H9 (cell line): Measurements from ENCODE around the gene IRF2. TPM values are rescaled to one million over a fixed set of nuclear protein-coding genes. Genes with fewer than 3 reads are reported as not detected.

Source experiments
- DNase-seq: peaks from one replicate; pipeline ENCODE4 v3.0.0-alpha.2; 2017
- H2AFZ ChIP-seq: one replicate; pipeline ENCODE4 v1.6.1; 2013; ENCODE audit warnings: mild to moderate bottlenecking, low read length, control low read depth, moderate library complexity
- H2AK5ac ChIP-seq: 2 replicates; pipeline ENCODE4 v1.6.1; 2013; ENCODE audit warnings: low read length, control low read depth, mixed read lengths; ENCODE audit not compliant: insufficient read length
- H2BK120ac ChIP-seq: one replicate; pipeline ENCODE4 v1.6.1; 2013; ENCODE audit warnings: low read depth, mild to moderate bottlenecking, low read length, control low read depth, inconsistent platforms; ENCODE audit not compliant: poor library complexity, severe bottlenecking
- H2BK12ac ChIP-seq: 2 replicates; pipeline ENCODE4 v1.6.1; 2013; ENCODE audit warnings: low read length, control low read depth, mixed read lengths, low read depth; ENCODE audit not compliant: insufficient read length
- H2BK15ac ChIP-seq: 2 replicates; pipeline ENCODE4 v1.6.1; 2013; ENCODE audit warnings: low read depth, low read length, control low read depth
- H2BK20ac ChIP-seq: one replicate; pipeline ENCODE4 v1.6.1; 2013; ENCODE audit warnings: low read depth, mild to moderate bottlenecking, low read length, control low read depth, inconsistent platforms; ENCODE audit not compliant: poor library complexity, severe bottlenecking
- H2BK5ac ChIP-seq: 2 replicates; pipeline ENCODE4 v1.6.1; 2013; ENCODE audit warnings: low read length, control low read depth, mixed read lengths; ENCODE audit not compliant: insufficient read length
- H3K14ac ChIP-seq: 2 replicates; pipeline ENCODE4 v1.6.1; 2013; ENCODE audit warnings: low read length, control low read depth; ENCODE audit not compliant: insufficient read depth
- H3K18ac ChIP-seq: 2 replicates; pipeline ENCODE4 v1.6.1; 2013; ENCODE audit warnings: low read depth, mild to moderate bottlenecking, mixed read lengths, low read length, control low read depth; ENCODE audit not compliant: insufficient read length
- H3K23ac ChIP-seq: 2 replicates; pipeline ENCODE4 v1.6.1; 2013; ENCODE audit warnings: low read length, control low read depth, mixed read lengths, low read depth; ENCODE audit not compliant: insufficient read length
- H3K23me2 ChIP-seq: 2 replicates; pipeline ENCODE4 v1.6.1; 2013; ENCODE audit warnings: low read depth, mild to moderate bottlenecking, mixed read lengths, low read length, control low read depth; ENCODE audit not compliant: insufficient read length, poor library complexity, severe bottlenecking
- H3K27ac ChIP-seq: 2 replicates; pipeline ENCODE4 v1.5.1; 2013; ENCODE audit warnings: low read length, control low read depth, mixed read lengths, low read depth; ENCODE audit not compliant: insufficient read length
- H3K27me3 ChIP-seq: 2 replicates; pipeline ENCODE4 v1.6.1; 2013; ENCODE audit warnings: low read length, control low read depth, inconsistent platforms; ENCODE audit not compliant: insufficient read depth
- H3K4ac ChIP-seq: 2 replicates; pipeline ENCODE4 v1.6.1; 2013; ENCODE audit warnings: low read depth, mild to moderate bottlenecking, control low read depth, inconsistent platforms, low read length, moderate library complexity
- H3K4me1 ChIP-seq: 2 replicates; pipeline ENCODE4 v1.6.1; 2013; ENCODE audit warnings: low read length, control low read depth, inconsistent platforms; ENCODE audit not compliant: insufficient read depth
- H3K4me2 ChIP-seq: 2 replicates; pipeline ENCODE4 v1.6.1; 2013; ENCODE audit warnings: low read length, control low read depth, mixed read lengths; ENCODE audit not compliant: insufficient read length, insufficient read depth
- H3K56ac ChIP-seq: 2 replicates; pipeline ENCODE4 v1.6.1; 2013; ENCODE audit warnings: low read depth, mild to moderate bottlenecking, mixed read lengths, low read length, control low read depth; ENCODE audit not compliant: insufficient read length
- H3K79me1 ChIP-seq: 2 replicates; pipeline ENCODE4 v1.6.1; 2013; ENCODE audit warnings: low read depth, mild to moderate bottlenecking, moderate library complexity, low read length, control low read depth, inconsistent platforms; ENCODE audit not compliant: insufficient read depth, poor library complexity, severe bottlenecking
- H3K79me2 ChIP-seq: 2 replicates; pipeline ENCODE4 v1.6.1; 2013; ENCODE audit warnings: low read length, control low read depth, inconsistent platforms; ENCODE audit not compliant: insufficient read depth
- H3K9ac ChIP-seq: 2 replicates; pipeline ENCODE4 v1.6.1; 2013; ENCODE audit warnings: low read length, control low read depth, mixed read lengths; ENCODE audit not compliant: insufficient read length; ENCODE audit errors: extremely low read depth
- H3K9me3 ChIP-seq: one replicate; pipeline ENCODE4 v1.6.1; 2013; ENCODE audit warnings: low read depth, low read length, inconsistent platforms; ENCODE audit not compliant: control insufficient read depth
- H3T11ph ChIP-seq: one replicate; pipeline ENCODE4 v1.6.1; 2013; ENCODE audit warnings: mild to moderate bottlenecking, low read length, control low read depth, inconsistent platforms
- H4K20me1 ChIP-seq: one replicate; pipeline ENCODE4 v1.6.1; 2013; ENCODE audit not compliant: control insufficient read depth, insufficient read length, insufficient read depth
- H4K5ac ChIP-seq: 2 replicates; pipeline ENCODE4 v1.6.1; 2013; ENCODE audit warnings: low read depth, mild to moderate bottlenecking, mixed read lengths, low read length, control low read depth; ENCODE audit not compliant: insufficient read length
- H4K8ac ChIP-seq: replicated peaks from 2 replicates; pipeline ENCODE4 v1.6.1; 2013; ENCODE audit warnings: low read length, control low read depth, mixed read lengths, low read depth; ENCODE audit not compliant: insufficient read length
- H4K91ac ChIP-seq: 2 replicates; pipeline ENCODE4 v1.6.1; 2013; ENCODE audit warnings: low read depth, mild to moderate bottlenecking, moderate library complexity, mixed read lengths, low read length, control low read depth; ENCODE audit not compliant: insufficient read length
- H3K27ac Mint-ChIP-seq, 3 experiments: 2 replicates in 2 of 3; 3 replicates in 1 of 3; pipeline ENCODE4 v1.8.0; 2020 to 2021; ENCODE audit warnings: mixed read lengths in 3 of 3, mild to moderate bottlenecking in 1 of 3, moderate library complexity in 1 of 3
- H3K27me3 Mint-ChIP-seq: 2 replicates; pipeline ENCODE4 v1.8.0; 2021; ENCODE audit warnings: low read depth, mild to moderate bottlenecking, moderate library complexity, mixed read lengths
- H3K36me3 Mint-ChIP-seq, 3 experiments: 2 replicates in 2 of 3; 3 replicates in 1 of 3; pipeline ENCODE4 v1.8.0; 2020 to 2021; ENCODE audit warnings: low read depth in 3 of 3, mixed read lengths in 3 of 3; ENCODE audit not compliant: insufficient read depth in 1 of 3
- H3K4me1 Mint-ChIP-seq, 2 experiments: 2 replicates each; pipeline ENCODE4 v1.8.0; 2020; ENCODE audit warnings: mixed read lengths in 2 of 2
- H3K4me3 Mint-ChIP-seq, 2 experiments: 2 replicates in 1 of 2; 3 replicates in 1 of 2; pipeline ENCODE4 v1.8.0; 2020 to 2021; ENCODE audit warnings: mild to moderate bottlenecking in 2 of 2, mixed read lengths in 2 of 2, moderate library complexity in 1 of 2
- H3K9me3 Mint-ChIP-seq, 2 experiments: 2 replicates in 1 of 2; 3 replicates in 1 of 2; pipeline ENCODE4 v1.8.0; 2020; ENCODE audit warnings: mild to moderate bottlenecking in 2 of 2, mixed read lengths in 2 of 2, moderate library complexity in 1 of 2
- WGBS: extraction: QIAGEN DNeasy Blood & Tissue Kit; methylation state at CpG from one replicate; pipeline ENCODE4 v1.1.7; 2013; ENCODE audit warnings: missing lambda C conversion rate, low lambda C conversion rate, mixed read lengths; ENCODE audit not compliant: insufficient read length; ENCODE audit errors: extremely low coverage; 5-methylcytosine and 5-hydroxymethylcytosine counted together
- total RNA-seq: library from RNA; stranded (reverse); gene quantifications from 2 replicates; pipeline ENCODE4 v1.2.1, GENCODE V29; 2021
- TF ChIP-seq, protein P1 (sequence below): fragments of 200-600 bp; sonication (generic); conservative IDR thresholded peaks from 3 replicates; pipeline ENCODE4 v1.8.0; 2021; ENCODE audit warnings: antibody characterized with exemption, mild to moderate bottlenecking

Gene IRF2
- total RNA-seq, 1 experiment from 2014 or later, result 13.5 TPM

DNA sequence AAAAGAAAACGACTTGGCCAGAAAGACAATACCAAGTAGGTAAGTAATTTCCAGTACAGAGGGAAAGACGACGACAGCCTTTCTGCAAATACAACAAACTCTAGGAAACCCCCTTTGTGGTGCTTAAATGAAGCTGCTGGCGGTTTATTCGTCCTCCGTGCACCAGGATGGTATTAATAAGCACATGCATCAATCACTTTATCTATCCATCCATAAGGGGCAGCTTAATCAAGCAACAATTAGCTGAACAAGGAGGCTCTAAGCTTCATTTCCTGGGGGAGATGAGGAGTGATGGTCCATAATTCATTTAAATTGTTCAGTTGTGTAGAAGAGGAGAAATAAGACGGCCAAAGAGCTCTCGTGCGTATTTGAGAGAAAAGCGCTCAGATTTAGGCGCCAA, 26.2 kb downstream of the IRF2 start:
- no peak overlapping the region for H2BK5ac ChIP-seq
- Mint-ChIP-seq H3K4me1 (peaks cover 52 to 64% of the 10 kb centered on the region in 2 experiments), H3K36me3 (peaks cover 0 to 2% (median 0%) of the 10 kb centered on the region in 3 experiments; a peak in 2 of 7 replicates), H3K4me3 (peak overlapping the region in 1 of 2 experiments; percentile 58; a peak in 1 of 5 replicates), H3K27ac (peak overlapping the region in 1 of 3 experiments; percentile 59; a peak in 1 of 7 replicates), H3K27me3 (no peaks in the 10 kb centered on the region), H3K9me3 (no peaks in the 10 kb centered on the region)
- no peak overlapping the region for H4K5ac ChIP-seq
- no peak overlapping the region for H4K8ac ChIP-seq
- no peak overlapping the region for H3K9ac ChIP-seq
- peaks cover 24% of the 10 kb centered on the region for H3K4me1 ChIP-seq
- H3K56ac ChIP-seq, result no peak overlapping the region
- H3K23me2 ChIP-seq, result peaks cover 3% of the 10 kb centered on the region
- H3K18ac ChIP-seq, result no peak overlapping the region
- WGBS, result no CpG with 5 or more reads among the region's 11 CpGs
- no peaks in the 10 kb centered on the region for H4K20me1 ChIP-seq
- H3K79me1 ChIP-seq, result peaks cover 15% of the 10 kb centered on the region
- H2BK120ac ChIP-seq, result no peak overlapping the region
- H3K4ac ChIP-seq, result no peak overlapping the region
- H3K27me3 ChIP-seq, result no peaks in the 10 kb centered on the region
- H2AK5ac ChIP-seq, result no peak overlapping the region
- no peak overlapping the region for H3K23ac ChIP-seq
- DNase-seq, result no peak
- no peak overlapping the region for H2BK15ac ChIP-seq
- no peaks in the 10 kb centered on the region for H3K9me3 ChIP-seq
- H2BK12ac ChIP-seq, result no peak overlapping the region
- H3K4me2 ChIP-seq, result peak overlapping the region; percentile 41
- no peak overlapping the region for H2BK20ac ChIP-seq
- TF ChIP-seq, protein P1, sequence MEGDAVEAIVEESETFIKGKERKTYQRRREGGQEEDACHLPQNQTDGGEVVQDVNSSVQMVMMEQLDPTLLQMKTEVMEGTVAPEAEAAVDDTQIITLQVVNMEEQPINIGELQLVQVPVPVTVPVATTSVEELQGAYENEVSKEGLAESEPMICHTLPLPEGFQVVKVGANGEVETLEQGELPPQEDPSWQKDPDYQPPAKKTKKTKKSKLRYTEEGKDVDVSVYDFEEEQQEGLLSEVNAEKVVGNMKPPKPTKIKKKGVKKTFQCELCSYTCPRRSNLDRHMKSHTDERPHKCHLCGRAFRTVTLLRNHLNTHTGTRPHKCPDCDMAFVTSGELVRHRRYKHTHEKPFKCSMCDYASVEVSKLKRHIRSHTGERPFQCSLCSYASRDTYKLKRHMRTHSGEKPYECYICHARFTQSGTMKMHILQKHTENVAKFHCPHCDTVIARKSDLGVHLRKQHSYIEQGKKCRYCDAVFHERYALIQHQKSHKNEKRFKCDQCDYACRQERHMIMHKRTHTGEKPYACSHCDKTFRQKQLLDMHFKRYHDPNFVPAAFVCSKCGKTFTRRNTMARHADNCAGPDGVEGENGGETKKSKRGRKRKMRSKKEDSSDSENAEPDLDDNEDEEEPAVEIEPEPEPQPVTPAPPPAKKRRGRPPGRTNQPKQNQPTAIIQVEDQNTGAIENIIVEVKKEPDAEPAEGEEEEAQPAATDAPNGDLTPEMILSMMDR, result no peak
- peak overlapping the region; percentile 27 for H3K27ac ChIP-seq
- peaks cover 8% of the 10 kb centered on the region; the same call in 1 of the 2 replicates for H3K79me2 ChIP-seq
- H3K14ac ChIP-seq, result no peak overlapping the region; the same call in 1 of the 2 replicates
- H3T11ph ChIP-seq, result no peak overlapping the region
- no peak overlapping the region for H2AFZ ChIP-seq
- no peak overlapping the region for H4K91ac ChIP-seq
